Adipocyte (in vitro differentiated cells): Measurements from ENCODE around the gene PDE4D.
A peak's percentile ranks its signal among the peaks of the same experiment; 100 is the strongest.
"Not testable (repeated sequence)": the region's sequence is repeated elsewhere in the genome, so short reads cannot be mapped to it uniquely, and the experiment has no call there.

ENCODE experiments used
- DNase-seq: peaks from one replicate; pipeline ENCODE4 v3.0.0-alpha.2; 2015; ENCODE audit warnings: low read depth
- H3K27me3 ChIP-seq: replicated peaks from 2 replicates; pipeline ENCODE4 v1.7.0; 2013; ENCODE audit warnings: mild to moderate bottlenecking, low read length, moderate library complexity; ENCODE audit not compliant: control insufficient read depth, insufficient read depth
- H3K36me3 ChIP-seq: 2 replicates; pipeline ENCODE4 v1.7.0; 2013; ENCODE audit warnings: low read length, mild to moderate bottlenecking, moderate library complexity; ENCODE audit not compliant: control insufficient read depth, insufficient read depth, severe bottlenecking
- H3K4me1 ChIP-seq: 2 replicates; pipeline ENCODE4 v1.7.0; 2013; ENCODE audit warnings: mild to moderate bottlenecking, low read length, moderate library complexity; ENCODE audit not compliant: control insufficient read depth, insufficient read depth
- H3K4me3 ChIP-seq: 2 replicates; pipeline ENCODE4 v1.7.0; 2013; ENCODE audit warnings: mild to moderate bottlenecking, low read length, moderate library complexity
- H3K9ac ChIP-seq: 2 replicates; pipeline ENCODE4 v1.7.0; 2013; ENCODE audit warnings: mild to moderate bottlenecking, low read length, moderate library complexity
- H3K9me3 ChIP-seq: 2 replicates; pipeline ENCODE4 v1.7.0; 2013; ENCODE audit warnings: mild to moderate bottlenecking, low read length, moderate library complexity; ENCODE audit not compliant: control insufficient read depth

PDE4D gene

GRCh38 chr5:58961631-58962280, 931.8 kb downstream of the PDE4D start:
- H3K9me3 ChIP-seq, result no peaks in the 10 kb centered on the region
- no peaks in the 10 kb centered on the region for H3K27me3 ChIP-seq
- DNase-seq, result no peak
- H3K4me1 ChIP-seq, result no peaks in the 10 kb centered on the region
- H3K9ac ChIP-seq, result no peak overlapping the region
- no peaks in the 10 kb centered on the region for H3K36me3 ChIP-seq
- H3K4me3 ChIP-seq, result no peak overlapping the region

GRCh38 chr5:58958701-58959100, 934.8 kb downstream of the PDE4D start:
- Histone ChIP-seq H3K4me1 (no peaks in the 10 kb centered on the region), H3K9me3 (no peaks in the 10 kb centered on the region), H3K27me3 (no peaks in the 10 kb centered on the region), H3K9ac (no peak overlapping the region), H3K36me3 (no peaks in the 10 kb centered on the region), H3K4me3 (no peak overlapping the region)
- DNase-seq, result no peak

GRCh38 chr5:58953218-58953617, 940.3 kb downstream of the PDE4D start:
- H3K9ac ChIP-seq, H3K36me3 ChIP-seq, DNase-seq, H3K4me3 ChIP-seq, H3K4me1 ChIP-seq, H3K9me3 ChIP-seq, H3K27me3 ChIP-seq: not testable (repeated sequence)

GRCh38 chr5:58950224-58950623, 943.3 kb downstream of the PDE4D start:
- no peaks in the 10 kb centered on the region for H3K27me3 ChIP-seq
- no peaks in the 10 kb centered on the region for H3K4me1 ChIP-seq
- no peak overlapping the region for H3K9ac ChIP-seq
- no peak overlapping the region for H3K4me3 ChIP-seq
- DNase-seq, result no peak
- H3K9me3 ChIP-seq, result no peaks in the 10 kb centered on the region
- no peaks in the 10 kb centered on the region for H3K36me3 ChIP-seq

GRCh38 chr5:58946230-58946629, 947.3 kb downstream of the PDE4D start:
- Histone ChIP-seq H3K9ac (no peak overlapping the region), H3K9me3 (peaks cover 6% of the 10 kb centered on the region), H3K36me3 (no peaks in the 10 kb centered on the region), H3K4me1 (peaks cover 15% of the 10 kb centered on the region), H3K27me3 (no peaks in the 10 kb centered on the region), H3K4me3 (no peak overlapping the region)
- no peak for DNase-seq

GRCh38 chr5:58944221-58944620, 949.3 kb downstream of the PDE4D start:
- H3K4me1 ChIP-seq, result peaks cover 32% of the 10 kb centered on the region
- H3K9ac ChIP-seq, result no peak overlapping the region
- DNase-seq, result no peak
- no peak overlapping the region for H3K4me3 ChIP-seq
- H3K27me3 ChIP-seq, result no peaks in the 10 kb centered on the region
- H3K36me3 ChIP-seq, result no peaks in the 10 kb centered on the region
- H3K9me3 ChIP-seq, result peaks cover 6% of the 10 kb centered on the region

- Histone ChIP-seq H3K9ac (peak overlapping the region; percentile 44), H3K27me3 (no peaks in the 10 kb centered on the region), H3K9me3 (peaks cover 6% of the 10 kb centered on the region), H3K4me3 (peak overlapping the region; percentile 45), H3K36me3 (no peaks in the 10 kb centered on the region), H3K4me1 (peaks cover 32% of the 10 kb centered on the region)
- no peak for DNase-seq
These were observed 953.1 kb downstream of the PDE4D start for GRCh38 chr5:58940446-58940845.

GRCh38 chr5:58939664-58940063, 953.9 kb downstream of the PDE4D start:
- no peak for DNase-seq
- Histone ChIP-seq H3K9ac (peak overlapping the region; percentile 44), H3K9me3 (peaks cover 6% of the 10 kb centered on the region), H3K36me3 (no peaks in the 10 kb centered on the region), H3K4me3 (peak overlapping the region; percentile 45), H3K4me1 (peaks cover 34% of the 10 kb centered on the region), H3K27me3 (no peaks in the 10 kb centered on the region)

GRCh38 chr5:58938563-58939424, 954.7 kb downstream of the PDE4D start:
- H3K27me3 ChIP-seq, result no peaks in the 10 kb centered on the region
- DNase-seq, result no peak
- peaks cover 6% of the 10 kb centered on the region for H3K9me3 ChIP-seq
- H3K9ac ChIP-seq, result no peak overlapping the region
- H3K36me3 ChIP-seq, result no peaks in the 10 kb centered on the region
- H3K4me1 ChIP-seq, result peaks cover 35% of the 10 kb centered on the region
- H3K4me3 ChIP-seq, result no peak overlapping the region

- H3K9ac ChIP-seq, result no peak overlapping the region
- H3K4me1 ChIP-seq, result peaks cover 34% of the 10 kb centered on the region
- DNase-seq, result no peak
- H3K4me3 ChIP-seq, result no peak overlapping the region
- H3K27me3 ChIP-seq, result no peaks in the 10 kb centered on the region
- no peaks in the 10 kb centered on the region for H3K9me3 ChIP-seq
- no peaks in the 10 kb centered on the region for H3K36me3 ChIP-seq
These were observed 956.4 kb downstream of the PDE4D start for GRCh38 chr5:58937031-58937681.

- peak overlapping the region; percentile 63 for H3K4me3 ChIP-seq
- H3K4me1 ChIP-seq, result peaks cover 25% of the 10 kb centered on the region
- DNase-seq, result no peak
- H3K27me3 ChIP-seq, result no peaks in the 10 kb centered on the region
- H3K36me3 ChIP-seq, result no peaks in the 10 kb centered on the region
- H3K9ac ChIP-seq, result peak overlapping the region; percentile 22
- no peaks in the 10 kb centered on the region for H3K9me3 ChIP-seq
These were observed 958.9 kb downstream of the PDE4D start for GRCh38 chr5:58934629-58935097.
